NCI-H446 (cell line): ENCODE measurements around the gene FBP2.
"Not testable (repeated sequence)": the region's sequence is repeated elsewhere in the genome, so short reads cannot be mapped to it uniquely, and the experiment has no call there.

Experiments used
- DNase-seq, 2 experiments: peaks; one replicate each; lab custom pipeline; 2025; lab: John Stamatoyannopoulos, UW

Gene FBP2

GRCh38 chr9:94563548-94563947, 30.1 kb downstream of the FBP2 start:
- DNase-seq = no peak

DNA sequence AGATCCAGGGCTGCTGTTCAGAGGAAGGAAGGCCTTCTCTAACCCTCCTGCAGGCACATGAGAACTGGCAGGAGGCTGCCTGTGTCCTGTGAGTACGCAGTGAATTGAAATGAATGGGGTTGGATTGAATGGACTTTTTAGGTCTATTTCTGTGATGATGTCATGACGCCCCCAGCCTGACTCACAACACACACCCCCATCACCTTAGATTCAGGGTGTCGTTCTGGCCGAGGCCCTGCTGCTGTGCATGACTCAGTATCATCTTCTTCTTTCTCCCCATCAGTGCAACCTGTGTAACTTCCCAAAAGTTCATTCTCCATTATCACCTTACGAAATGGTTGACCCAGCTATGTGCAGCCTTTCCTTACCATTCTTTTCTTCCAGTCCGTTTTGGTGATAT, 33.4 kb downstream of the FBP2 start:
- no peak for DNase-seq

GRCh38 chr9:94557376-94557775, 36.2 kb downstream of the FBP2 start:
- no peak for DNase-seq

DNA sequence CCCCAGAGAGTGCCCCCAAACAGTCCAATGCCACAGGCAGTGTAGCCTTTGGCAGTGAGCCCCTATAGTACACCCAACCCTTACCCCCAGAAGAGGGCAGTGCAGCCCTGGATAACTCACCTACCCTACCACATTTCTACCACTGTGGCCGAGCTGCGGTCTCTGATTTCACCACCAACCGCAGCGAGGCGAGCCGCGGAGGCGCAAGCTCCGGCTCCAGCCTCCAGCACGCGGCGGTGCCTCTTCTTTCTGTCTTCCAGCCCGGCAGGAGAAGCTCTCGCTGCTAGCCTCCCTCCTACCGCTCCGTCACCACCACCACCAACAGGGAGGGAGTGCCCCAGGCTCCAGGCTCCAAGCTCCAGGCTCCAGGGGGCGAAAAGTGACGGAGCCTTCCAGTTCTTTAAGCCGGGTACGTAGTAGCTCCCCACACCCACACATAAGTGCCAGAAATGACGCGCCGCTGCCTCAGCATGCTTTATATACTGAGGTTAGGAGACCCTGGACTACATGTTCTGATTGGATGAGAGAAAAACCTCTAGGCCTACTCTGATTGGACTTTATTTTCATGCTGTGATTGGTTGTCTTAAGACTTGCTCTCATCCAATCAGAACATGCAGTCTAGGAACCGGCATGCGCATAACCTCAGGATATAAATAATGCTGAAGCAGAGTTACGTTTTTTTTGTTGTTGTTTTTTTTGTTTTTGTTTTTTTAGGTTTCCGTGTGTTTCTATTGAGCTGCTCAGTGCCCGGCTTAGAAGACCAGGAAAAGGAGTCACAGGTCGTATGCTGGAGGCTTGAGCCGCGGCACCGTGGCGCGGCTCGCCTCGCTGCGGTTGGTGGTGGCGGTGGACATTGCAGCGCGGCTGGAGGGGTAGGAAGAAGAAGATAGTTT, 38.9 kb downstream of the FBP2 start, which contains the start of gene PCAT7:
Gene PCAT7, plus strand, starts transcription at position 645 of the 893 bp plus-strand sequence.
- peak; percentile 41 to 73 for DNase-seq

DNA sequence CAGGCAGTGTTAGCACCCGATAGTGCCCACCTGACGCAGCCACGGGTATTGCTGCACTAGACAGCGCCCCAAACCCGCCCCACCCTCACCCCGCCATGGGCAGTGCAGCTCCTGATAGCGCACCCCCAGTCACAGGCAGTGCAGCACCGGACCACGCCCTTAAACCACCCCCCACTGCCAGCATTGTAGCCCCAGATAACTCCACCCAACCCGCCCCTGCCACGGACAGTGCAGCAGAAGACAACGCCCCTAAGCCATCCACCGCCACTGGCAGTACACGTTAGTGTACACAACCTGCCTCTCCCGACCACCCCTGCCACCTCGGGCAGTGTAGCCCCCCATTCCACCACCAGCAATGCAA, 39.6 kb downstream of the FBP2 start:
- no peak for DNase-seq

- no peak for DNase-seq
These were observed 40.3 kb downstream of the FBP2 start for GRCh38 chr9:94553029-94553938.

DNA sequence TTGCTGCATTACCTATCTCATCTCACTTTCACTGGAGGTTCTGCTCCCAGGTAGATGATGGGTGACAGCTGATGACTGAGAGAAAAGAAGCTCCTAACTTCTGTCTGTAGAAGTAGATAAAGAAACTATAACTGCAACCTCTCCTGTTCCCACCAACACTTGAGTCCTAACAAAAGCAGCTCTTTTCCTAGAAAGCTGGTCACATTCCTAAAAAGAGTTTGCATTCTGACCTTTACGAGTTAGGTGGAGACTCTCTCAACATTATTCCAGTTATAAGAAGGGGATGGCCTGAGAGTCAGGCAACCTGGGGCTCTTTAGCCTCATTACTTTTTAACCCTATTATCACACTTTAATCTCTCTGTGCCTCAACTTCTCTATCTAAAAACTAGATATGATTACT, 47.7 kb downstream of the FBP2 start:
- no peak for DNase-seq

- not testable (repeated sequence) for DNase-seq
These were observed 49.3 kb downstream of the FBP2 start for GRCh38 chr9:94544335-94544734.

DNA sequence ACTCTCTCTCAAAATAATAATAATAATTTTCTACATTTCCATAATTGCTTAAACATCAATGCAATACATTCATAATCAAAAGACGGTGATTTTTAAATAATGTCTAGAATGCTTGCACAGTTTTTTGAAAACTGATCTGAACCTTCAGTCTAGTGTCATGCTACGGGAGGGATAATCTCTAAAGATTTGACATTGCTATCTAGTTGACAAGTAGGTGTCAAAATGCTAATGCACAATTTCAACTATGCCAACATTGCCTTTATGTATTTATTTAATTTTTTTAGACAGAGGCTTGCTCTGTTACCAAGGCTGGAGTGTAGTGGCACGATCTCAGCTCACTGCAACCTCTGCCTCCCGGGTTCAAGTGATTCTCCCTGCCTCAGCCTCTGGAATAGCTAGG, 54.7 kb downstream of the FBP2 start:
- DNase-seq = no peak

GRCh38 chr9:94534901-94535300, 58.7 kb downstream of the FBP2 start:
- DNase-seq = no peak

GRCh38 chr9:94533601-94534000, 60.0 kb downstream of the FBP2 start:
- DNase-seq = no peak

- no peak for DNase-seq
These were observed 60.5 kb downstream of the FBP2 start for GRCh38 chr9:94533155-94533554.

- DNase-seq = no peak
These were observed 64.7 kb downstream of the FBP2 start for GRCh38 chr9:94528886-94529285.

GRCh38 chr9:94526951-94527350, 66.7 kb downstream of the FBP2 start:
- DNase-seq = no peak

DNA sequence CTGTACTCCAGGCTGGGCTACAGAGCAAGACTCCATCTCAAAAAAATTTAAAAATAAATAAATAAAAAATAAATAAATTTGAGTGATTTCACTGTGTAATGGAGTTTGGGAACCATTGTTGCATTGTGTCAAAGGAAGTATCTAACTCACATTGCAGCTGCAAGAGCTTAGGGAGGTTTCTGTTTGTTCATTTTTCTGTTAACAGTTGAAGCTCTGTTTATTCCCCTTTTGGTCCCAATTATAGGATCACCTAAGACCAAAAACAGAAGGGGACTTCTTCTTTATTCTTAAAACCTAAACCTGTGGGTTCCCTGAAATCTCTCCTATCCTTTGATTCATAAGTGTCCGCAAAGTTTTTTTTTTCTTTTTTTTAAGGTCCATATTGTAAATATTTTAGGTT, 67.4 kb downstream of the FBP2 start:
- DNase-seq = no peak

- no peak for DNase-seq
These were observed 68.1 kb downstream of the FBP2 start for GRCh38 chr9:94525396-94526035.

- no peak for DNase-seq
These were observed 76.4 kb downstream of the FBP2 start for GRCh38 chr9:94517254-94517653.

DNA sequence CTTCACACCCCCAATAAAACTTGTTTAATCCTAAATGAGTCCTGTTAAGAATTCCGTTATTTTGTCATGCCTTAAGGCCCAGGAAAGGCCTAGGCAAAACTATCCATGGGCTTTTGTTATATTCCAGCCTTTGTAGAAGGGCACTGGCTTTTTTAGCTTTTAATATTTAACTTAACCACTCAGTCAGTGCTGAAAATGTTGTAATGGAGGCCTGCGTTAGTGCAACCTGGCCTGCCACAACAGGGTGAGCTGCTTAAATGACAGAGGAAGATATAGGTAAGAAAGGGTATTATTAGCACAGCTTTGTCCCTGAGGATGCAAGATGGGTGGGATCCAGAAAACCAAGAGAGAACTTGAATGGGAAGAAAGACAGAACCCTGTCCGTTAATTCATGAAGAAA, 78.9 kb downstream of the FBP2 start:
- DNase-seq = no peak

GRCh38 chr9:94511955-94512265, 81.7 kb downstream of the FBP2 start:
- no peak for DNase-seq

DNA sequence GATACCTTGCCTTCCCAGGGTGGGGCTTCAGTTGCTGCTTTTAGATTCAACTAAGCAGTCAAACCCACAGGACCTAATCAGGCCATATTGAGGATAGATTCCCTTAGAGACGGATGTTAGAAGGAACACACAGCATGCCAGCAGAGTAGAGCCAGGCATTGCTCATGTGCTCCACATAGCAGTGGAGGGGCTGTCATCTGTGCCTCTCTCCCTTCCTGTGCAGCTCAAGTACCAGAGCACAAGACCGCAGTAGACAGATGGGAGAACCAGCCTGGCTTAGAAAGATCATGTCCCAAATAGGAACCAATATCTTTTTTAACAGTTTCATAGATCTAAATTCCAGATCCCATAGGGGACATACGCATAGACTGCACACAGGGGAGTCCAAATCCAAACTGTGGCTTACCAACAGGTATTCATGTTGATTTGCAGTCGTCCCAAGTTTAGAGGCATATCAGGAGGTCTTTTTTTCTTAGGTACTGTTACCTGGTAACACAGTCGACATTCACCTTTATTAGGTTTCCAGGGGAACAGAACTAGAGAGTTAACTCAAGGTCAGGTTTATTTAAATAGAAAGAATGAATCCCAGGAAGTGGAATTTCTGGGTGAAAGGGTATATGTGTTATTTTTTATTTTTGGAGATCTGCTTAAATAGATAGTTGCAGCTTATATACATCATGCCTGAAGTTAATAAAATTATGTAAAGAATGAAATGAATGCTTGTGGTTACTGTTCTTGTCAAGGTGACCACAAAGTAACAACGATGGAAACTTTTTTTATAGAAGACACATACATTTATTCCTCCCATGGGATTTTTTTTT, 82.3 kb downstream of the FBP2 start:
- no peak for DNase-seq
